K562 (cell line): ENCODE measurements around the gene LHX3. TPM values are rescaled to one million over a fixed set of nuclear protein-coding genes. Genes with fewer than 3 reads are reported as not detected.

Experiments used
- ATAC-seq: fragments of 200-7000 bp; cut with Tn5 transposase; 3 replicates; pipeline ENCODE4 v1.9.1; 2020; ENCODE audit warnings: moderate library complexity
- BruUV-seq: library from RNA; stranded (reverse); fragments of 400-500 nt; replicated peaks from 2 replicates; lab custom pipeline; 2021; lab: Mats Ljungman, UMichigan
- CTCF ChIA-PET: fragments of 300-600 bp; formaldehyde crosslinking; extraction: SDS; loops from one replicate; lab custom pipeline; 2021; ENCODE audit warnings: low intra/inter-chr PET ratio; lab: Yijun Ruan, JAX
- POLR2A ChIA-PET: fragments of 300-600, 350-650 bp; sonication (Branson Sonifier 250); formaldehyde crosslinking; extraction: SDS; loops from one replicate; lab custom pipeline; 2021; ENCODE audit warnings: antibody characterized with exemption, inconsistent platforms; lab: Yijun Ruan, JAX
- DNase-seq, 4 experiments: peaks; one replicate each; pipeline versions ENCODE4 v3.0.0 to v3.0.0-alpha.2; 2011 to 2018; ENCODE audit warnings: low spot score in 3 of 4, mixed read lengths in 3 of 4; ENCODE audit errors: extremely low read depth in 1 of 4
- FAIRE-seq: peaks from 2 replicates; lab custom pipeline; 2011; peaks lifted over from hg19 to GRCh38; lab: Jason Lieb, UNC
- H2AFZ ChIP-seq: 2 replicates; pipeline ENCODE4 v1.6.0; 2011; ENCODE audit warnings: low read depth, low read length, control low read depth, inconsistent platforms
- H3K27ac ChIP-seq: fragments of 200-600 bp; 3 replicates; pipeline ENCODE4 v1.8.0; 2011; ENCODE audit warnings: low read depth, mild to moderate bottlenecking, control low read depth, inconsistent platforms, low read length, moderate library complexity, mixed read lengths; ENCODE audit errors: extremely low read depth
- H3K27me3 ChIP-seq, 2 experiments: fragments of 300-600 bp in 1 of 2; 2 replicates in 1 of 2; 3 replicates in 1 of 2; pipeline versions ENCODE4 v1.6.0 to v1.8.0; 2011; ENCODE audit warnings: inconsistent platforms in 2 of 2, low read length in 2 of 2, mild to moderate bottlenecking in 1 of 2, mixed read lengths in 1 of 2, moderate library complexity in 1 of 2; ENCODE audit not compliant: control insufficient read depth in 2 of 2, insufficient read depth in 2 of 2
- H3K36me3 ChIP-seq: fragments of 300-600 bp; 3 replicates; pipeline ENCODE4 v1.8.0; 2011; ENCODE audit warnings: mild to moderate bottlenecking, low read length, inconsistent platforms; ENCODE audit not compliant: control insufficient read depth, insufficient read depth
- H3K4me1 ChIP-seq, 2 experiments: fragments of 200-600 bp in 1 of 2; replicated peaks in 1 of 2; 2 replicates in 1 of 2; 3 replicates in 1 of 2; pipeline versions ENCODE4 v1.5.1 to v1.8.0; 2011; ENCODE audit warnings: inconsistent platforms in 2 of 2, low read length in 2 of 2, mild to moderate bottlenecking in 1 of 2, mixed read lengths in 1 of 2, moderate library complexity in 1 of 2; ENCODE audit not compliant: control insufficient read depth in 2 of 2, insufficient read depth in 2 of 2
- H3K4me2 ChIP-seq: 2 replicates; pipeline ENCODE4 v1.6.1; 2011; ENCODE audit warnings: low read length, control low read depth, inconsistent platforms, mixed read lengths; ENCODE audit not compliant: insufficient read depth
- H3K4me3 ChIP-seq: fragments of 200-600 bp; sonication (generic), shearing (Covaris generic); 2 replicates; pipeline ENCODE4 v1.5.1; 2016; ENCODE audit warnings: control low read depth, inconsistent platforms
- H3K79me2 ChIP-seq: fragments of 200-600 bp; 3 replicates; pipeline ENCODE4 v1.8.0; 2011; ENCODE audit warnings: low read length, inconsistent platforms; ENCODE audit not compliant: control insufficient read depth, insufficient read depth
- H3K9ac ChIP-seq, 2 experiments: 2 replicates each; pipeline versions ENCODE4 v1.6.0 to v1.6.1; 2011; ENCODE audit warnings: low read depth in 2 of 2, low read length in 2 of 2, control low read depth in 1 of 2, inconsistent platforms in 1 of 2, mild to moderate bottlenecking in 1 of 2, mixed read lengths in 1 of 2; ENCODE audit not compliant: insufficient read depth in 1 of 2
- H3K9me1 ChIP-seq: one replicate; pipeline ENCODE4 v1.6.0; 2011; ENCODE audit warnings: inconsistent platforms, mild to moderate bottlenecking, low read length, moderate library complexity; ENCODE audit not compliant: control insufficient read depth, insufficient read depth
- H3K9me3 ChIP-seq: replicated peaks from 2 replicates; pipeline ENCODE4 v1.5.1; 2011; ENCODE audit warnings: low read depth, low read length, inconsistent platforms; ENCODE audit not compliant: control insufficient read depth, insufficient read depth
- H4K20me1 ChIP-seq: replicated peaks from 2 replicates; pipeline ENCODE4 v1.6.1; 2011; ENCODE audit warnings: low read length, inconsistent platforms, mixed read lengths; ENCODE audit not compliant: control insufficient read depth, insufficient read depth
- ASH1L ChIP-seq: fragments of 450-650 bp; IDR thresholded peaks from 2 replicates; pipeline ENCODE4 v1.6.1; 2018; ENCODE audit warnings: borderline replicate concordance, mild to moderate bottlenecking, low read depth; ENCODE audit not compliant: partially characterized antibody
- ATF4 ChIP-seq: fragments of 450-650 bp; formaldehyde crosslinking; IDR thresholded peaks from 2 replicates; pipeline ENCODE4 v1.4.0; 2022; ENCODE audit warnings: mild to moderate bottlenecking, moderate library complexity
- FOS ChIP-seq: IDR thresholded peaks from 3 replicates; pipeline ENCODE4 v1.6.1; 2011; ENCODE audit not compliant: insufficient read length; ENCODE audit errors: extremely low read depth
- GATA2 ChIP-seq: sonication (generic); formaldehyde crosslinking; IDR thresholded peaks from 2 replicates; pipeline ENCODE4 v1.4.0; 2020; ENCODE audit warnings: mild to moderate bottlenecking, missing genetic modification reagents
- GMEB1 ChIP-seq: fragments of 250-450 bp; sonication (Bioruptor Pico); IDR thresholded peaks from 2 replicates; pipeline ENCODE4 v1.4.0; 2020; ENCODE audit warnings: mild to moderate bottlenecking
- HCFC1 ChIP-seq: IDR thresholded peaks from 2 replicates; pipeline ENCODE4 v1.6.1; 2012; ENCODE audit warnings: low read depth, low read length, improper control_type of control experiment
- HOXB6 ChIP-seq: fragments of 250-450 bp; sonication (Bioruptor Pico); IDR thresholded peaks from 2 replicates; pipeline ENCODE4 v1.5.1; 2022; ENCODE audit warnings: mild to moderate bottlenecking, borderline replicate concordance
- KDM1A ChIP-seq, 2 experiments: fragments of 450-650 bp; IDR thresholded peaks; 2 replicates each; pipeline ENCODE4 v1.6.1; 2016; ENCODE audit warnings: mild to moderate bottlenecking in 2 of 2
- KLF13 ChIP-seq: fragments of 450-650 bp; IDR thresholded peaks from 2 replicates; pipeline ENCODE4 v1.6.1; 2016; ENCODE audit warnings: missing genetic modification characterization, low read depth, mild to moderate bottlenecking, missing compliant biosample characterization, moderate library complexity, borderline replicate concordance
- TARDBP ChIP-seq: fragments of 450-650 bp; IDR thresholded peaks from 2 replicates; pipeline ENCODE4 v1.6.1; 2016
- TCF15 ChIP-seq: fragments of 250-450 bp; sonication (Bioruptor Pico); IDR thresholded peaks from 2 replicates; pipeline ENCODE4 v1.8.0; 2022; ENCODE audit warnings: moderate library complexity, mild to moderate bottlenecking, inconsistent platforms
- TRIM25 ChIP-seq: fragments of 450-650 bp; IDR thresholded peaks from 2 replicates; pipeline ENCODE4 v1.7.0; 2016; ENCODE audit warnings: borderline replicate concordance
- XRCC3 ChIP-seq: fragments of 450-650 bp; IDR thresholded peaks from 2 replicates; pipeline ENCODE4 v1.6.1; 2017; ENCODE audit warnings: mild to moderate bottlenecking, moderate library complexity
- WGBS: fragments of 100-300 bp; shearing (Covaris generic); methylation state at CpG from one replicate; pipeline ENCODE4 v1.1.6; 2016; ENCODE audit warnings: low coverage, mixed read lengths; ENCODE audit not compliant: insufficient coverage; ENCODE audit errors: missing lambda C conversion rate; 5-methylcytosine and 5-hydroxymethylcytosine counted together
- in situ Hi-C: fragments of 300-500 bp; cut with MboI; formaldehyde crosslinking; loops from 4 replicates; pipeline ENCODE4 v1.15.0; 2018; ENCODE audit warnings: inconsistent platforms, mixed read lengths
- intact Hi-C: fragments of 100-400 bp; cut with micrococcal nuclease; formaldehyde crosslinking; loops from 2 replicates; pipeline ENCODE4 v1.14.2; 2022
- polyA plus RNA-seq, 8 experiments: library from polyadenylated mRNA; depleted of rRNA in 4 of 8; stranded (reverse) in 5 of 8; unstranded in 3 of 8; fragments of >200 nt; fragmentation: Nextera tagmentation in 2 of 8; fragmentation: Illumina TruSeq in 1 of 8; extraction: Ambion mirVana in 2 of 8; extraction: Trizol in 1 of 8; gene quantifications; 2 replicates each; pipeline versions ENCODE4 v1.2.1 to v1.2.3, GENCODE V29; 2011 to 2014; ENCODE audit warnings: inconsistent platforms in 1 of 8, missing spikeins in 1 of 8
- total RNA-seq, 7 experiments: library from RNA; depleted of rRNA in 6 of 7; stranded (reverse); fragments of >200 nt in 6 of 7; fragmentation: Illumina TruSeq in 2 of 7; extraction: Trizol in 2 of 7; gene quantifications; 2 replicates each; pipeline versions ENCODE4 v1.2.1 to v1.2.3, GENCODE V29; 2011 to 2021; ENCODE audit warnings: low replicate concordance in 1 of 7
- TF ChIP-seq, protein P1 (sequence below): IDR thresholded peaks from 2 replicates; pipeline ENCODE4 v1.6.1; 2012; ENCODE audit warnings: low read depth, low read length, improper control_type of control experiment, borderline replicate concordance
- TF ChIP-seq, protein P2 (sequence below), 3 experiments: fragments of 200-800 bp in 1 of 3; sonication (Bioruptor generic) in 1 of 3; sonication (generic) in 1 of 3; formaldehyde crosslinking in 1 of 3; IDR thresholded peaks; 2 replicates each; pipeline versions ENCODE4 v1.6.1 to v1.8.0; 2016 to 2022; ENCODE audit warnings: mild to moderate bottlenecking in 2 of 3, missing compliant biosample characterization in 2 of 3, missing genetic modification characterization in 2 of 3, missing genetic modification reagents in 1 of 3

The LHX3 gene
- total and polyA plus RNA-seq, 9 of the 15 experiments (the other 6 are each of a cell fraction or from before 2014, with no cell fraction given): 0.09 TPM; not detected in 8

- DNase-seq (no peak), FAIRE-seq (no peak), ATAC-seq (no peak)
- intact Hi-C loops: no loop called here
- Histone ChIP-seq H3K27ac (no peak overlapping the region), H3K4me2 (no peak overlapping the region), H3K4me1 (peaks cover 41 to 73% of the 10 kb centered on the region in 2 experiments), H3K9ac (no peak overlapping the region), H3K9me1 (peaks cover 18% of the 10 kb centered on the region), H3K79me2 (peaks cover 78% of the 10 kb centered on the region), H3K36me3 (peaks cover 61% of the 10 kb centered on the region), H3K27me3 (no peaks in the 10 kb centered on the region), H3K4me3 (no peak overlapping the region), H2AFZ (no peak overlapping the region), H4K20me1 (peaks cover 36% of the 10 kb centered on the region), H3K9me3 (no peaks in the 10 kb centered on the region)
- BruUV-seq: no TSS peak
- TF ChIP-seq HCFC1 (no peak), TRIM25 (no peak), TCF15 (no peak), ASH1L (no peak), TARDBP (no peak), KLF13 (tag) (no peak), GATA2 (CRISPR knock-in tag) (no peak), KDM1A (IDR thresholded peaks at IDR 0.05) (no peak), FOS (no peak), ATF4 (CRISPR knock-in tag) (no peak), HOXB6 (CRISPR knock-in tag) (no peak), GMEB1 (CRISPR knock-in tag) (no peak), XRCC3 (no peak)
- TF ChIP-seq, protein P1, sequence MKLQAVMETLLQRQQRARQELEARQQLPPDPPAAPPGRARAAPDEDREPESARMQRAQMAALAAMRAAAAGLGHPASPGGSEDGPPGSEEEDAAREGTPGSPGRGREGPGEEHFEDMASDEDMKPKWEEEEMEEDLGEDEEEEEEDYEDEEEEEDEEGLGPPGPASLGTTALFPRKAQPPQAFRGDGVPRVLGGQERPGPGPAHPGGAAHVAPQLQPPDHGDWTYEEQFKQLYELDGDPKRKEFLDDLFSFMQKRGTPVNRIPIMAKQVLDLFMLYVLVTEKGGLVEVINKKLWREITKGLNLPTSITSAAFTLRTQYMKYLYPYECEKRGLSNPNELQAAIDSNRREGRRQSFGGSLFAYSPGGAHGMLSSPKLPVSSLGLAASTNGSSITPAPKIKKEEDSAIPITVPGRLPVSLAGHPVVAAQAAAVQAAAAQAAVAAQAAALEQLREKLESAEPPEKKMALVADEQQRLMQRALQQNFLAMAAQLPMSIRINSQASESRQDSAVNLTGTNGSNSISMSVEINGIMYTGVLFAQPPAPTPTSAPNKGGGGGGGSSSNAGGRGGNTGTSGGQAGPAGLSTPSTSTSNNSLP: no peak
- TF ChIP-seq, protein P2, sequence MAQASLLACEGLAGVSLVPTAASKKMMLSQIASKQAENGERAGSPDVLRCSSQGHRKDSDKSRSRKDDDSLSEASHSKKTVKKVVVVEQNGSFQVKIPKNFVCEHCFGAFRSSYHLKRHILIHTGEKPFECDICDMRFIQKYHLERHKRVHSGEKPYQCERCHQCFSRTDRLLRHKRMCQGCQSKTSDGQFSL (CRISPR knock-in tag; IDR thresholded peaks at IDR 0.05): no peak
- TF ChIP-seq, protein P2 (tag; IDR thresholded peaks at IDR 0.05): no peak
- 90% methylated on average over 14 of the region's 14 CpGs for WGBS
- in situ Hi-C loops: no loop called here
- ChIA-PET CTCF (no interaction called here), POLR2A (interaction anchor here (0.9 kb wide), 1 partner anchor 45 kb away, joined by 4 read pairs; no protein-coding TSS in a partner anchor)
Observed at GRCh38 chr9:136233868-136234267, 28.9 kb upstream of the LHX3 start.
